SK-N-SH treated with all-trans-retinoic acid at 6 μM for 48 hours (cell line): ENCODE measurements around the gene NDN.

Source experiments
- ARNTL ChIP-seq: fragments of 450-650 bp; formaldehyde crosslinking; IDR thresholded peaks from 2 replicates; pipeline ENCODE4 v1.5.0; 2020; ENCODE audit warnings: low read depth, mild to moderate bottlenecking, moderate library complexity, borderline replicate concordance
- ISL1 ChIP-seq: fragments of 250-450 bp; sonication (Bioruptor Pico); IDR thresholded peaks from 2 replicates; pipeline ENCODE4 v2.1.2; 2022; ENCODE audit warnings: mild to moderate bottlenecking, moderate library complexity

GRCh38 chr15:23736033-23736673 lies 49.0 kb upstream of the NDN start:
- TF ChIP-seq ARNTL (no peak), ISL1 (CRISPR knock-in tag) (no peak)
